ENCODE measurements around the gene TGOLN2. TPM values are rescaled to one million over a fixed set of nuclear protein-coding genes. Genes with fewer than 3 reads are reported as not detected.

TGOLN2 gene
- total and polyA plus RNA-seq, 2 of the 13 experiments (the other 11 are each of a cell fraction or from before 2014, with no cell fraction given) = 99.6 to 155 TPM

DNA sequence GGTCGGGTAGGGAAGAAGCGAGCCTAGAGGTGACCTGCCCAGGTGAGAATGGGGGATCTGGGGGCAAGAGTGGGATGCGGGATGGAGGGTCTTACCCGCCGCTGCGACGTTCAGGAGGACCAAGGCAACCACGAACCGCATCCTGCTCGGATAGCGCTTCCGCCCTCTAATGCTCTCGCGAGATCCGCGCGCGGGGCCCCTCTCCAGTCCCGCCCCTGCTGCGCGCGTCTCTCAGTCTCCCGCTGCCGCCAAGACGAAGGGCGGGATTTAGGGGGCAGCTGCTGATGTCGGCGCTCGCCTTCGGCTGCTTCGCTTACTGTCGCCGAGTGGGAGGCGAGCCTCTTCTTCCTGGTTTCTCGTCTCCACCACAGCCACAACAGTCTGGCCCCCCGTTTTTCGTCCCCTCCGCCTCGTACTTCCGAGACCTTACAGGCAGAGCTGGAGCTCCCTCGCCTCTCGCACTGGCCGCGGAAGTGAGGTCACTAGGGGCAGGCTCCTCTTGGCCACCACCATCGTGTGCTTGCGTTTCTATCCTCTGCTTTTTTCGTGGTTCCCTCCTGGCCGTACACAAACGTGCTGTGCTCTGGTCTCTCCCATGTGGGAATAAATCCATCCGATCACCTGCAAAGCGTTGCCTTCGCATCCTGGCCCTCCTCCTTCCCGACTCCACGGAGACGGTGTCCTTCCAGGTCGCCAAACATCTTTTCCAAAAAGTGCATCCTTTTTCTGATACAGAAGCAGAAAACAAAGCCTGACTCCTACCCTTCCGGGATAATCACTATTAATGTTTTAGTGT lies at the start of gene TGOLN2 (continued):
- TF ChIP-seq, protein P1, sequence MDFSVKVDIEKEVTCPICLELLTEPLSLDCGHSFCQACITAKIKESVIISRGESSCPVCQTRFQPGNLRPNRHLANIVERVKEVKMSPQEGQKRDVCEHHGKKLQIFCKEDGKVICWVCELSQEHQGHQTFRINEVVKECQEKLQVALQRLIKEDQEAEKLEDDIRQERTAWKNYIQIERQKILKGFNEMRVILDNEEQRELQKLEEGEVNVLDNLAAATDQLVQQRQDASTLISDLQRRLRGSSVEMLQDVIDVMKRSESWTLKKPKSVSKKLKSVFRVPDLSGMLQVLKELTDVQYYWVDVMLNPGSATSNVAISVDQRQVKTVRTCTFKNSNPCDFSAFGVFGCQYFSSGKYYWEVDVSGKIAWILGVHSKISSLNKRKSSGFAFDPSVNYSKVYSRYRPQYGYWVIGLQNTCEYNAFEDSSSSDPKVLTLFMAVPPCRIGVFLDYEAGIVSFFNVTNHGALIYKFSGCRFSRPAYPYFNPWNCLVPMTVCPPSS (IDR thresholded peaks at IDR 0.05) = no peak
- TF ChIP-seq ZNF501 (CRISPR knock-in tag; IDR thresholded peaks at IDR 0.05) (peak; percentile 94), ZBTB7B (CRISPR knock-in tag; IDR thresholded peaks at IDR 0.05) (peak; percentile 83), ZNF792 (CRISPR knock-in tag; IDR thresholded peaks at IDR 0.05) (peak; percentile 57; the same call in 1 of the 2 replicates), ZNF10 (CRISPR knock-in tag; IDR thresholded peaks at IDR 0.05; ENCODE audit: borderline replicate concordance, low read depth) (no peak), NFE2 (CRISPR knock-in tag; IDR thresholded peaks at IDR 0.05) (no peak), RBM39 (IDR thresholded peaks at IDR 0.05; ENCODE audit: low read depth, low read length, poor library complexity, severe bottlenecking) (peak; percentile 94), ATAD3A (CRISPR knock-in tag; IDR thresholded peaks at IDR 0.05) (peak; percentile 52; the same call in 1 of the 2 replicates), NFE2L1 (CRISPR knock-in tag; IDR thresholded peaks at IDR 0.05; ENCODE audit: borderline replicate concordance) (peak; percentile 87), SOX13 (IDR thresholded peaks at IDR 0.05) (no peak; the same call in none of the 2 replicates), SOX13 (CRISPR knock-in tag; conservative IDR thresholded peaks at IDR 0.05 in 1 of 2, IDR thresholded peaks at IDR 0.05 in 1 of 2) (peak in 1 of 2 experiments; percentile 60; a peak in 2 of 4 replicates), HIVEP1 (CRISPR knock-in tag; IDR thresholded peaks at IDR 0.05) (peak; percentile 84), ZBTB20 (CRISPR knock-in tag; IDR thresholded peaks at IDR 0.05; ENCODE audit: borderline replicate concordance, low read depth) (peak; percentile 89; the same call in 1 of the 2 replicates), KDM6A (CRISPR knock-in tag; IDR thresholded peaks at IDR 0.05; ENCODE audit: low read depth) (no peak), KDM5B (CRISPR knock-in tag; IDR thresholded peaks at IDR 0.05; ENCODE audit: borderline replicate concordance) (peak; percentile 98)
- TF ChIP-seq, protein P2, sequence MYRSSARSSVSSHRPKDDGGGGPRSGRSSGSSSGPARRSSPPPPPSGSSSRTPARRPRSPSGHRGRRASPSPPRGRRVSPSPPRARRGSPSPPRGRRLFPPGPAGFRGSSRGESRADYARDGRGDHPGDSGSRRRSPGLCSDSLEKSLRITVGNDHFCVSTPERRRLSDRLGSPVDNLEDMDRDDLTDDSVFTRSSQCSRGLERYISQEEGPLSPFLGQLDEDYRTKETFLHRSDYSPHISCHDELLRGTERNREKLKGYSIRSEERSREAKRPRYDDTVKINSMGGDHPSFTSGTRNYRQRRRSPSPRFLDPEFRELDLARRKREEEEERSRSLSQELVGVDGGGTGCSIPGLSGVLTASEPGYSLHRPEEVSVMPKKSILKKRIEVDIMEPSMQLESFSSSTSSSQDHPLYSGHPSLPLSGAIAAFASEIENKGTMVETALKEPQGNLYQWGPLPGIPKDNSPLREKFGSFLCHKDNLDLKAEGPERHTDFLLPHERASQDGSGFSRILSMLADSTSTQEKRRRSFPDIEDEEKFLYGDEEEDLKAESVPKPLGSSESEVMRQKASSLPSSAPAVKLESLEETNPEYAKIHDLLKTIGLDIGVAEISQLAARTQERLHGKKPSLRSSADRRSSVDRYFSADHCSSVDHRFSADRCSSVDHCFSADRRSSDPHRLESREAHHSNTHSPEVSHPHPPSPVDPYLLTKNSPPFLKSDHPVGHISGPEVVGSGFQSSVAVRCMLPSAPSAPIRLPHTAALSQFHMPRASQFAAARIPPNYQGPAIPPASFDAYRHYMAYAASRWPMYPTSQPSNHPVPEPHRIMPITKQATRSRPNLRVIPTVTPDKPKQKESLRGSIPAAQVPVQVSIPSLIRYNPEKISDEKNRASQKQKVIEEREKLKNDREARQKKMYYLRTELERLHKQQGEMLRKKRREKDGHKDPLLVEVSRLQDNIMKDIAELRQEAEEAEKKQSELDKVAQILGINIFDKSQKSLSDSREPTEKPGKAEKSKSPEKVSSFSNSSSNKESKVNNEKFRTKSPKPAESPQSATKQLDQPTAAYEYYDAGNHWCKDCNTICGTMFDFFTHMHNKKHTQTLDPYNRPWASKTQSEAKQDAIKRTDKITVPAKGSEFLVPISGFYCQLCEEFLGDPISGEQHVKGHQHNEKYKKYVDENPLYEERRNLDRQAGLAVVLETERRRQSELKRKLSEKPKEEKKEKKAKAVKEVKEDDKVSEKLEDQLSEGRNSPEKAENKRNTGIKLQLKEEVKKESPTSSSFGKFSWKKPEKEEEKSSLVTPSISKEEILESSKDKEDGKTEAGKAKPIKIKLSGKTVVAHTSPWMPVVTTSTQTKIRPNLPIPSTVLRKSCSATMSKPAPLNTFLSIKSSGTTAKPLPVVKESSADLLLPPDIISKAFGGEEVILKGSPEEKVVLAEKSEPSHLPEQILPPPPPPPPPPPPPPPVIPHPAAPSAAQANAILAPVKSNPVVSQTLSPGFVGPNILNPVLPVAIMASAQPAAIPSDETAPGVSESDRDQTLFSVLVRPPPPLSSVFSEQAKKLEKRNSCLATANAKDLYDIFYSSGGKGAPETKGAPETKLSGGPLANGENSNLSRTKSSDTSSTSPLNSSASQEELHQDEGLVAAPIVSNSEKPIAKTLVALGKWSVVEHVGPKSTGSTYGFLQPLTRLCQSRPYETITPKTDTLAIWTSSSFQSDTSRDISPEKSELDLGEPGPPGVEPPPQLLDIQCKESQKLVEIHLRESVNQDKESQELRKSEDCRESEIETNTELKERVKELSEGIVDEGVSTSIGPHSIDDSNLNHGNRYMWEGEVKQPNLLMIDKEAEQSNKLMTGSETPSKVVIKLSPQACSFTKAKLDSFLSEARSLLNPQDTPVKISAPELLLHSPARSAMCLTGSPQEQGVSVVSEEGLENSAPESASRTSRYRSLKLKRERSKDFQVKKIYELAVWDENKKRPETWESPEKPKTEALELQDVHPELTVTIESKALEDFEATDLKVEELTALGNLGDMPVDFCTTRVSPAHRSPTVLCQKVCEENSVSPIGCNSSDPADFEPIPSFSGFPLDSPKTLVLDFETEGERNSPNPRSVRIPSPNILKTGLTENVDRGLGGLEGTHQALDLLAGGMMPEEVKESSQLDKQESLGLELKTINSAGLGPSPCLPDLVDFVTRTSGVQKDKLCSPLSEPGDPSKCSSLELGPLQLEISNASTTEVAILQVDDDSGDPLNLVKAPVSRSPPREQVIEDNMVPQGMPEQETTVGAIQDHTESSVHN (CRISPR knock-in tag; IDR thresholded peaks at IDR 0.05) = peak; percentile 94; the same call in 1 of the 2 replicates

Data from HepG2 (cell line).